GM18499 (cell line): ENCODE results near the gene FAM200C.
"Not testable (repeated sequence)": the region's sequence is repeated elsewhere in the genome, so short reads cannot be mapped to it uniquely, and the experiment has no call there.

Experiments used
- ATAC-seq: cut with Tn5 transposase; IDR thresholded peaks from one replicate; pipeline ENCODE4 v1.9.1; 2021; ENCODE audit warnings: moderate number of reproducible peaks; ENCODE audit not compliant: insufficient read depth, unreplicated experiment

Gene FAM200C

DNA sequence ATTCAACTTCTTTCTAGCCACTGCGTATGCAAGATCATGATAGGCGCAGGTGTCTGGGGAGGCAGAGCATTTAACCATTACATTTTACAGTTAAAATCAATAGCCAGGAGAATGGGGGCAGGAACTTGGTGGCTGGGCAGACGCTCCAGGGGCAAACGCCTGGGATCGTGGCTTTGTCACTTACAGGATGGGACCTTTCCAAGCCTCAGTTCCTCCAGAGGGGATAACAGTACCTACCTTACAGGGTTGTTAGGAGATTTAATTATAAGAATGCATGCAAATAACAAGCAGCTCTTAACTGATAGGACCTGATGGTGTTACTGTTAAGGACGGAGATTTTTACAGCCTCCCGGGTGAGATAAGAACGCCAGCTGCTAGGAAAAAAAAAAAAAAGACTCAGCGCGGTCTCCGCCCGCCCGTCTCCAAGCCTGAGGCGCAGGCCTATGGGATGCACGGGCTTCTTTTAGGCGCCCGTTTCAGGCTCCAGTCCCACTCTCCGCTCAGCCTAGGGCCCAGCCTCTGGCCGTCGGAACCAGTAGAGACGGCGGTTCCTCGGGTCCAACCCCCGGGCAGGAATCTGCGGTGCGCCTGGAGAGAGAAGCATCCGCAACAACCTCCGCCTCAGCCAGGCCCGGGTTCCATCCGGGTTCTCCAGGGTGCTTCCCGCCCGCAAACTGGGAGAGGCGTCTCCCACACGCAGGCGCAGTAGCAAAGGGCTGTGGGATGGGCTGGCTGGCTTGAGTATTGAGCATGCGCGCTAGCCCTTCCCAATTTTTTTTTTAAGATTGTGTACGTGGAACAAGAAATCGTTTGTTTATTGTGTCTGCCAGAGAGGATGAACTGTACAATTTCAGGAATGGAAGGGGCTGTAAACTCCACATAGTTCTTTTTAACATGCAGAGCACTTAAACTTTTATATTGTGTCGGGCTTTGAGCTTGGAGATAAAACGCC lies at the start of gene FAM200C:
TSS of gene FAM200C (minus strand) at position 653 of the 952 bp plus-strand sequence. CDS start 4,564 bp downstream, outside the sequence.
- peak; percentile 48 for ATAC-seq

DNA sequence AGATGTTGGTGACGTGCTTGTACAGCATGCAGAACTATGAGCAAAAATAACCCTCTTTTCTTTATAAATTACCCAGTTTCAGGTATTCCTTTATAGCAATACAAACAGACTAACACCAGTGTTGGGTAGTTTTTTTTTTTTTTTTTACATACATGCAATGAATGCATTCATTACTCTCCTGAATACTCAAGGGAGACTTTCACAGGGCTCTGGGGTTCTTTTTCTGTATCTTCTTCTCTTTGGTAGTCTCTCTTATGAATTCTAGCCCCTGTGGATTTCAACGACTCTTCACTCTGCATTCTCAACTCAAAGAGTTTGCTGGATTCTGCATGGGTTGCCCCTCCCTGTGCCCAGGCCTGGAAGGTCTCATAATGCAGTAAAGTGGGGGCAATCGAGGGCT lies 49.6 kb upstream of the FAM200C start:
- no peak for ATAC-seq

DNA sequence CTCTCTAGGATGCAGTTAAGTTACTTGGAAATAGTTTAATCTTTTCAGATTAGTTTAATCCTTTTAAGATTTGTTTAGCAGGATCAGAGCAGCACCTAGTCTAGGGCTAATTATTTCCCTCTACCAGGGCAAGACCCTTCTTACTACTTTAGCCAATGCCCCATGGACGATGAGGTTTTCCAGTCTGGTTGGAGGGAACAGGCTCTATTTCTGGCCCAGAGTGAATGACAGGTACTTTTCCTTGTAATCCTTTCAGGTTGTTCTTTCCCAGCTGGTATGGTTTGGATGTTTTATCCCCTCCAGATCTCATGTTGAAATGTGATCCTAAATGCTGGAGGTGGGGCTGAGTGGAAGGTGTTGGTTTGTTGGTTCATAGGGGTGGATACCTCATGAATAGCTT lies 49.0 kb upstream of the FAM200C start:
- no peak for ATAC-seq

DNA sequence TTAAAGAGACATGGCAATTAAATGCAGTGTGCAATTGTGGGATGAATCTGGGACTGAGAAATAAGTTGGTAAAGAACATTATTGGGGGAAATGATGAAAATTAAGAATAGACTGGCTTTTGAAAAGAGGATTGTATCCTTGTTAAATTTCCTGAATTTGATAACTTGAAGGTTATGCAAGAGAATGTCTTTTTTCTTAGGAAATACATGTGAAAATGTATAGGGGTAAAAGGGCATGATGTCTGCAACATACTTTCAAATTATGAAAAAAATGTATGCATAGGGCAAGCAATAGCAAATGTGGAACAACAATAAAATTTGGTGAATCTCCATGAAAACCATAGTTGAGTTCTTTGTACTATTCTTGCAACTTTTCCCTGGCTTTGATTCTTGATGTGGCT lies 45.9 kb upstream of the FAM200C start:
- ATAC-seq: no peak

DNA sequence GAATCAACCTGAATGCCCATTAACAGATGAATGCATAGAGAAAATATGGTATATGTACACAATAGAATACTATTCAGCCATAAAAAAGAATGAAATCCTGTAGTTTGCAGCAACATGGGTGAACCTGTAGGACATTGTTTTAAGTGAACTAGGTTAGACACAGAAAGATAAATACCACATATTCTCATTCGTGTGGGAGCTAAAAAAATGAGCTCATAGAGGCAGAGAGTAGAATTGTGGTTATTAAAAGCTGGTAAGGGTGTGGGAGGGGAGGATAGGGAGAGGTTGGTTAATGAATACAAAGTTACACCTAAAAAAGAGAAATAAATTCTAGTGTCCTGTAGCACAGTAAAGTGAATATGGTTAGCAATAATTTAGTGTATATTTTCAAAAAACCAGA lies 45.3 kb upstream of the FAM200C start:
- no peak for ATAC-seq

DNA sequence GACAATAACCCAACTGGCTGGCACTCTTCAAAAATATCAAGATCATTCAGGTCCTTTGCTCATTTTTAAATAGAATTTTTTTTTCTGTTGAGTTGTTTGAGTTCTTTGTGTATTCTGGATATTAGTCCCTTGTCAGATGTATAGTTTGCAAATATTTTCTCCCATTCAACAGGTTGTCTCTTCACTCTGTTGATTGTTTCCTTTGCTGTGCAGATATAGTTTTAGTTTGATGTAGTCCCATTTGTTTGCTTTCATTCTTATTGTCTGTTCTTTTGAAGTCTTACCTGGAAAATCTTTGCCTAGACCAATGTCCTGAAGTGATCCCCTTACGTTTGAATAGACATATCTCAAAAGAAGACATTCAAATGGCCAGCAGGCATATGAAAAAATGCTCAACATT lies 44.6 kb upstream of the FAM200C start:
- no peak for ATAC-seq

DNA sequence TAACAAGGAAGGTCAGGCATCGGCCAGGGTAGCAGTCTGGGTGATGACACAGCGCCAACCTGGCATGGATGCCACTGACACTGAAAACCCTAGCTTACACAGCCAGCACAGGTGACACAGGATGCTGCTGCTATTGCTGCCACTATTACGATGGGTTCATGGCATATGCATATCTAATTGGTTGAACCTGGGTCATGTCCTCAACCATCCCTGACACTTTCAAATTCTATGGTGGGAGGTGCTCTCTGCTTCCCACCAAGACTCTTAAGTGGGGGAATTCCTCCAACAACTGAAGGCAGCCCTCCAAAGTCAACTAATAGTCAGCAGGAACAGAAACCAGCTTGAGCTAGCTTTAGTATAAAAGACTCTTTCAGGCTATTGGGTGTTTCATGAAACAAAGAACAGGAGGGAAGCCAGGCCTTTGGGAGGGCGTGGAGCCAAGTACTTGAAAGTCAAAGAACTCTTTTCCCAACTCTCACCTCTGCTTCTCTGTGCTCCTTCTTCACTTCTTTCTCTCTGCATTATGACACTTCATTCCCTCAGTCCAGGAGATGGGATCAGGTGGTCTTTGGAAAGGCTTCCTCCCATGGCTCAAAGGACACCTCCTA lies 43.1 kb upstream of the FAM200C start:
- no peak for ATAC-seq

DNA sequence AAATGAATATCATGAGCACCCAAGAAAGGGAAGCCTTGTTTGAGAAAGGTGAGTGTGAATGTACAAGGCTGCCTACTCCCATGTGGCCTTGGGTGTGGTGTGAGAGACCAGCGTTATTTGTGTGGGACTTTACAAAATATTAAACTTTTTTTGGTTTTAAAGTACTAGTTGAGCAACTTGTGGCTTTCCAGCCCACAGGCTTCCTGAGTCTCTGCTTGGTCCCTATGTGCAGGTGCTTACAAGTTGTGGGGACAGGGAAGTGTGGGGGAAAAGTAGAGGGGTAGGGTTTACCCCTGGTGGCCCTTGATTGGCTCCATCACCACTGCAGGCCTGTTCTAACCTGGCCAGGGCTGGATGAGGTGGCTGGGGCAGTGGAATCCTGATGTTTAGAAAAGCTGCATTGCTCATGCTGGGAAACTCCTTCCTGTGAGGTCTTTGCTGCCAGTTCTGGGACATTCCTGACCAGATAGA lies 41.5 kb upstream of the FAM200C start:
- peak; percentile 19 for ATAC-seq

DNA sequence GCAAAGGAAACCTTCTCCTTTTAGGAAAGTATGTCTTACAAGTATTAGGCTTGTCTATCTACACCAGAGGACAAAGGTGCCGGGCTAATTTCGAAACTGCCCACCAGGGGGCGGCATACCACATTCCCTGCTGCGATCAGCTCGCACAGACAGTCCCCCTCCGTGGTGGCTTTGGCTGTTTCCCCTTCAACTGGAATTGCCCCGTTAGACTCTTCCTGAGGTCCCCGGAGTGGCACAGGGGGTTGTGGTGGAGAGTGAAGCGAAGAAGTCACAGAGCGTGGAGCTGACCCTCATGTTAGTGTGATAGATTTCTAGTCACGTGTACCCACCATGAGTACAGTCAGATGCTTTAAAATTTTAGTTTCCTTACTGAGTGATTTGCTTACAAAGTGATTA lies 39.3 kb upstream of the FAM200C start:
- ATAC-seq: peak; percentile 34

DNA sequence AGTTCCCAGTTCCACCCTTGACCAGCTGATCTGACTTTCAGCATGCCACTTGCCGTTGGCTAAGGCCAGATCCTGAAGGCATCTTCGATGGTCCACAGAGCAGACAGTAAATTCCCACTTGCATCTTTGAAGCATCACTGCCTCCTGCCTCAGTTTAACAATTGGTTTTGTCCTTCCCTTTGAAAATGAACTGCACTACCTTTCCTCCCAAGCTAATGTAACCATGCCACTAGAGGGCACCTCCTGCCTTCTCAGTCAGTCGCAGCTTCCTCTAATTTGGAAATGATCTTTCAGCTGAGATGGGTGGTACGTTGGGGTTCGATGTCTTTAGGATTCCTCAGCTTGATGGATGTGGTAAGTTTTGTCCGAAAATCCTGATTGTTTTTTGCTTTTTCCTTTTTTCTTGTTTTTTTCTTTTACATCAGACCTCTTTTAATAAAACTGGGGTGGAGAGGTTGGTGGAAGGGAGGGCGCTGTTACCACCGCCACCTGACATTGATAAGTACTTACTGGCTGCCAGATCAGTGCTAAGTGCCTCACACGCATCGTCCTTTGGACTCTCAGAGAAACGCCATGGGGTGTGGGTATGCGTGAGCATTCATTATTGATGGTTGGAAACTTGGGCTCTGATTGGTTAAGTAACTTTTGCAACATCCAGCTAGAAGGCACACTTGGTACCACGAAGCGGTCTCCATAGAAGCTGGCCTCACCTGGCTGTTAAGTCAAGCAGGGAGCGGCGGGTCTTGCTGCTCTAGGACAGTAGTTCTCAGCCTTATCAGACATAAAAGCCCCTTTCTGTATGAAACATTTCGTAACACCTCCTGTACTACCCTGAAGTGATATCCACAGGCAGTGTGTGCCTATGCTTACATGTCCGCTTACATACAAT lies 38.7 kb upstream of the FAM200C start:
- ATAC-seq: peak; percentile 13

DNA sequence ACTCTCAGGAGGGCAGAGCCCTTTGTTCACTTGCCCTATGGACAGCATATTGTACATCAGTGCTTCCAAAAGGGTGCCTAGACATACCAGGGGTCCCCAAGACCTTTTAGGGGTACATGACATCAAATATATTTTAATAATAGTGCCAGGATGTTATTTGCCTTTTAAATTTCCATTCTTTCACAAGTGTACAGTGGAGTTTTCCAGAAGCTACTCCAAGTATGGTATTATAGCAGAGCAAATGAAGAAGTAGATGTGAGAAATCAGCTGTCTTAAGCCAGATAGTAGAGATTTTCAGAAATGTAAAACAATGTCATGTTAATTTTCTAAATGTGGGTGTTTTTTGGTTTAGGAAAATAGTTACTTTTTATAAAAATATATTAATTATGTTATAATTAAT lies 37.4 kb upstream of the FAM200C start:
- ATAC-seq: no peak

DNA sequence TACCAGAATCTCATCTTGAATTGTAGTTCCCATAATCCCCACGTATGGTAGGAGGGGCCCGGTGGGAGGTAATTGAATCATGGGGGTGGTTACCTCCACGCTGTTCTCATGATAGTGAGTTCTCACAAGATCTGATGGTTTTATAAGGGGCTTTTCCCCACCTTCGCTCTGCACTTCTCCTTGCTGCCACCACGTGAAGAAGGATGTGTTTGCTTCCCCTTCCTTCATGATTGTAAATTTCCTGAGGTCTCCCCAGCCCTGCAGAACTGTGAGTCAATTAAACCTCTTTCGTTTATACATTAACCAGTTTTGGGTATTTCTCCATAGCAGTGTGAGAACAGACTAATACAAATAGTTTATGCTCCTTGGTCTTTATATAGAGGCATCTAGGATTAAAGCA lies 36.8 kb upstream of the FAM200C start:
- not testable (repeated sequence) for ATAC-seq

DNA sequence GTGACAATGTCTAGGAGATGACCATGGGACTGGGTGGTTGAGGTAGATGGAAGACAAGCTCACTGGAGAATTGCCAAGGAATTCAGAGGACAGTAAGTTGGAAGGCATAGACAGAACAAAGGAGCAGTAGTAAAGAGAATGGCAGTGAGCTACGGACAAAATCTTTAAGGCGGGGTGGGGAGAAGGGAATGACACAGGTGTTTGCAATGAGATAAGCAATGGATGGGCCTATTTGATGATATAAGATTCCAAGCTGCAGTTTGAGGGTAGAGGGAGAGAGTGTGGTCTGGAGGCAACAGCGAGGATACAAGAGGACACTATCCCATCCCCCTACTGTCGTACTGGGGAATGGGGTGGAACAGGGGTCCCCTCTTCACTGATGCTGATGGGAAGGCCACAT lies 36.2 kb upstream of the FAM200C start:
- no peak for ATAC-seq

DNA sequence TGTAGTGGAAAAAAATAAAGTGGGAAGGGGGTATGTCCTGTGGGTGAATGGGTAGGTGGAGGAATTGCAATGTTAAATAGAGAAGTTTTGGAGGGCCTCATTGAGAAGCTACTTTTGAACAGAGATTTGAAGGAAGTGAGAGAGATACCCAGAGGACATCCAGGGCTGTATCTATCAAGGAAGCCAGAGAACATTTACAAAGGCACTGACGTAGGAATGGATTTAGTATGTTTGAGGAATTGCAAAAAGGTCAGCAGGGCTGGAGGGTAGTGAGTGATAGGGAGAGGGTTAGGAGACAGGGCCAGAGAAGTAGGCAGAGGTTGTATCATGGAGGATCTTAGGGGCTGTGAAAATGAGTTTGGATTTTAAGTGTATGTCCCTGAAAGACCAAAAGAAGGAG lies 35.7 kb upstream of the FAM200C start:
- ATAC-seq: no peak

DNA sequence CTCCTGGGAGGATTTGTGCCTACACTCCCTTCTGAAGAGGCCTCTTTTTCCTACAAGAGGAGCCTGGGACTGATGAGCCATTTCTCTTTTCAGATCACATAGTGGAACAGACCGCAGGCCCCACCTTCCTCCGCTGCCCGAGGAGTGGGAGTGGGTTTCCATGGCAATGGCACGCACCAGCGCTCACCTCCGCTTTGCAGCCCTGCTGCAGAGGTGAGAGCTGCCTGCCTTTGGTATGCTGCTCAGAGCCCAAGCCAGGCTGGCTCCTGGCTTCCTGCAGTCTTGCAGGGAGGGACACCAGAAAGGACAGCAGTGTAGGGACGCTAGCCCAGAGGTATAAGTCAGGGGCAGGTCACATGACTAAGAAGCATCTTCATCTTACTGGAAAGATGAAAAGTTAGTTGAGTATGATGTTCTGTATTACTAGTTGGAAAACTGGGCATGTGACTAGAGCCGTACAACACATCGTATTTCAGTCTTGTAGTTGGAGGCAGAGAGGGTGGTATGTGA lies 34.2 kb upstream of the FAM200C start:
- peak; percentile 80 for ATAC-seq

DNA sequence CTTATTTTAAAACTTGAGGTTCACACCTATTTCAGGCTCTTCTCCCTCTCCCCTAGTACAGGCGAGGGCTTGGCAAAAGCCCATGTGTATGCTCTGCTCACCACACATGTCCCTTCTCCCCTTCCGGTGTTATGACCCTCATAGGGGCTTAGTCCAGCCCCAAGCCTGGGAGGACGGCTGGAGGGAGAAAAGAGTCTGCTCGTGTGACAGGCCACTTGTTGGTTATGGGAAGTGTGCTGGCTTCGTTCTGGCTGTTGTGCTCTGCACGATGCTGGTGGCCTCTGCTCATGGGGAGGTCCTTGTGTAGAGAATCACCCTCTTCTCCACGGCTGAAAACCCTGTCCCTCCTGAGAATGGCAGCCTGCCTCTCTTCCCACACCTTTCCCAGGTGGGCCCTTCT lies 32.9 kb upstream of the FAM200C start:
- no peak for ATAC-seq

DNA sequence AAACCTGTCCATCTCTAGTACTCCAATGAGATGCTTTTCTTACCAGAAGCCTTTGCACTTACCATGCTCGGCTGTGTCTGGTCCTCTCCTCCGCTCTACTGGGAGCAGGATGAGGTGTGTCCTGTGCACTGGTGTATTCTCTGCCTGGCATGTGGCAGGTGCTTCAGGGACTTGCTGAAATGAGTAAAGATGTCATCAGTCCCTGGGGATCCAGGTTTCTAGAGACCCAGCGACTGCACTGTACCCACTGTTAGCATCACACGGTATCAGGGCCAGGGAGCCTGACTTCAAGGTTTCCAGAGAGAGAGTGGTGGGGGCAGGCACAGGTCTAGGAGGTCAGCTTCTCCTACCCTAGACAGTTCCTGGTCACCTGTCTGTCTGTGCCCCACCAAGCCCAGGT lies 32.3 kb upstream of the FAM200C start:
- ATAC-seq: no peak

DNA sequence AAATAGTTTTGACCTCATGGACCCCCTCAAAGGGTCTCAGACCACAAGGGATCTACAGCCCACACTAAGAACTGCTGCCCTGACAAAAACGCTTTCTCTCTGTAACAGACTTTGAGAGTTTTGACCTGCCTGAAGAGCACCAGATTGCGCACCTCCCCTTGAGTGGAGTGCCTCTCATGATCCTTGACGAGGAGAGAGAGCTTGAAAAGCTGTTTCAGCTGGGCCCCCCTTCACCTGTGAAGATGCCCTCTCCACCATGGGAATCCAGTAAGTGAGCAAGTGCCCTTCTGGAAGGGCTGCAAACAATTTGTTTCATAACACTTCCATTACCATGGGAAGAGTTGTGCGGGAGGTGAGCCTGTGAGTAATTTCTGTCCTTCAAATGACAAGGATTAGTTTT lies 27.8 kb upstream of the FAM200C start:
- no peak for ATAC-seq

DNA sequence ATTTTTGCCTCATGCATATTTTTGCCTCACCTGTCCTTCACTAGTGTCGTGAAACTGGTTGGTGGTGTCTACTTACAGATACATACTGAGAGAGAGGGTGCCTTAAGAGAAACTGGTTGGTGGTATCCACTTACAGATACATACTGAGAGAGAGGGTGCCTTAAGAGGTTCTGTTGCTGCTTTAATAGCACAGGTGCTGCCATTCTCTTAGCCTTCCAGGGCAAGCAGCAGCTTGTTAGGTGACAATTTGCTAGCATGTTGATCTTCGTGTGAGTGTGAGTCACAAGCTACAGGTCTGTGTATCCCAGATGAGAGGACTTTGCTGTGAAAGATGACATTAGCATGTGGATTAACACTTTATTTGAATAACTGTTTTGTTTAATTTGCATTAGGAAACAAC lies 23.2 kb upstream of the FAM200C start:
- ATAC-seq: no peak

DNA sequence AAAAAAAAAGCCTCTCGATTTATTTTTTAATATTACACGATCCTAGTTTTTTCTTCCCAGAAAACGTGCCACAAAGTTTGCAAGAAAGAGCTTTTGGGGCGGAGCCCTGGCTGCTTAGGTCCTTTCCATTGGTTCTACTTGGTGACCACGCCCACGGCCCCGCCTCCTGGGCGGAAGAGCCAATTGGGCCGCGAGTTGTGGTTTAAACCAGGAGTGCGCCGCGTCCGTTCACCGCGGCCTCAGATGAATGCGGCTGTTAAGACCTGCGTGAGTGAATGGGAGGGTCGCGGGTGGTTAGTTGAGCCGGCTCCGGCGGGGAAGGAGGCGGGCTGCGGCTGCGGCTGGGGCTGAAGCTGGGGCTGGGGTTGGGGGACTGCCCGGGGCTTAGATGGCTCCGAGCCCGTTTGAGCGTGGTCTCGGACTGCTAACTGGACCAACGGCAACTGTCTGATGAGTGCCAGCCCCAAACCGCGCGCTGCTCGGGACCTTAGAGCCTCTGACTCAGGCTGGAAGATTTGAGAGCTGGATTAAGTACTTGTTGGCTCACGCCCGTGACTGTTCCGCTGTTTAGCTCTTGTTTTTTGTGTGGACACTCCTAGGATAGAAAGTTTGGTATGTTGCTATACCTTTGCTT lies 21.9 kb upstream of the FAM200C start, which contains the start of gene PTTG1:
TSS of gene PTTG1 (plus strand) at position 231 of the 634 bp plus-strand sequence. CDS start 458 bp downstream, outside the sequence.
- peak; percentile 39 for ATAC-seq
